ENCODE measurements around the gene SLC22A15. TPM values are rescaled to one million over a fixed set of nuclear protein-coding genes. Genes with fewer than 3 reads are reported as not detected.
A peak's percentile ranks its signal among the peaks of the same experiment; 100 is the strongest.
"Not testable (repeated sequence)": the region's sequence is repeated elsewhere in the genome, so short reads cannot be mapped to it uniquely, and the experiment has no call there.

Gene SLC22A15
- total and polyA plus RNA-seq, 4 donors, result 5.3 to 16.4 (median 10.7) TPM

DNA sequence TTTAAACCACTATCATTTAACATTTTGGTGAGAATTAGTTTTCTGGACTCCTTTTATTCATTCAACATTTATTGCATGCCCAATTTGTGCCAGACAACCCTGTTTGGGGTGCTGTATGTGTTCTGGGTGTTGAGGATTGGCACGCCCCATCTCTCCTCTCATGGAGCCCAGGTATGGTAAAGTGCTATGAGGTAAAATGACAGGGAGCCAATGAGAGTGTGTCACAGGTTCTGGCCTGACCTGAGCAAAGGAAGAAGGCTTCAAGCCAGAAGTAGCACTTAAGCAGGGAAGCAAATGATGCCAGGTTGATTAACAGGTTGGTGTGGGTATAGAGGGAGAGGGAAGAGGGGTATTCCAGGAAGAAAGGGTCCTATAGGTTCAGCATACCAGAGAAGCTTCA is 21.1 kb upstream of the SLC22A15 start:
- no peak for ATAC-seq (ENCODE audit: insufficient read depth, low FRiP score)
- TF ChIP-seq, protein P1, sequence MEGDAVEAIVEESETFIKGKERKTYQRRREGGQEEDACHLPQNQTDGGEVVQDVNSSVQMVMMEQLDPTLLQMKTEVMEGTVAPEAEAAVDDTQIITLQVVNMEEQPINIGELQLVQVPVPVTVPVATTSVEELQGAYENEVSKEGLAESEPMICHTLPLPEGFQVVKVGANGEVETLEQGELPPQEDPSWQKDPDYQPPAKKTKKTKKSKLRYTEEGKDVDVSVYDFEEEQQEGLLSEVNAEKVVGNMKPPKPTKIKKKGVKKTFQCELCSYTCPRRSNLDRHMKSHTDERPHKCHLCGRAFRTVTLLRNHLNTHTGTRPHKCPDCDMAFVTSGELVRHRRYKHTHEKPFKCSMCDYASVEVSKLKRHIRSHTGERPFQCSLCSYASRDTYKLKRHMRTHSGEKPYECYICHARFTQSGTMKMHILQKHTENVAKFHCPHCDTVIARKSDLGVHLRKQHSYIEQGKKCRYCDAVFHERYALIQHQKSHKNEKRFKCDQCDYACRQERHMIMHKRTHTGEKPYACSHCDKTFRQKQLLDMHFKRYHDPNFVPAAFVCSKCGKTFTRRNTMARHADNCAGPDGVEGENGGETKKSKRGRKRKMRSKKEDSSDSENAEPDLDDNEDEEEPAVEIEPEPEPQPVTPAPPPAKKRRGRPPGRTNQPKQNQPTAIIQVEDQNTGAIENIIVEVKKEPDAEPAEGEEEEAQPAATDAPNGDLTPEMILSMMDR (IDR thresholded peaks at IDR 0.05; ENCODE audit: control extremely low read depth, extremely low read depth), result no peak
- 78 to 92% methylated on average over 1 of the region's 1 CpG for WGBS, 2 donors
- no peaks in the 10 kb centered on the region for H3K36me3 ChIP-seq (ENCODE audit: control insufficient read depth in 4 of 4, insufficient read depth in 4 of 4, low read length in 4 of 4)
- peaks cover 0 to 1% (median 0%) of the 10 kb centered on the region in 5 donors for H3K4me1 ChIP-seq (ENCODE audit: control insufficient read depth in 5 of 5, insufficient read depth in 5 of 5, low read length in 5 of 5)
- H3K4me3 ChIP-seq, result no peak overlapping the region
- no peaks in the 10 kb centered on the region for H3K27me3 ChIP-seq (ENCODE audit: control insufficient read depth in 3 of 3, insufficient read depth in 3 of 3, low read length in 2 of 3)
- H3K27ac ChIP-seq (ENCODE audit: low read depth in 1 of 2, low read length in 1 of 2), result no peak overlapping the region
- DNase-seq, result no peak
- no peak overlapping the region for H3K9ac ChIP-seq (ENCODE audit: insufficient read depth in 1 of 2, low read length in 2 of 2)
- no peaks in the 10 kb centered on the region for H3K9me3 ChIP-seq (ENCODE audit: control insufficient read depth in 4 of 4, insufficient read depth in 3 of 4, low read length in 3 of 4)

DNA sequence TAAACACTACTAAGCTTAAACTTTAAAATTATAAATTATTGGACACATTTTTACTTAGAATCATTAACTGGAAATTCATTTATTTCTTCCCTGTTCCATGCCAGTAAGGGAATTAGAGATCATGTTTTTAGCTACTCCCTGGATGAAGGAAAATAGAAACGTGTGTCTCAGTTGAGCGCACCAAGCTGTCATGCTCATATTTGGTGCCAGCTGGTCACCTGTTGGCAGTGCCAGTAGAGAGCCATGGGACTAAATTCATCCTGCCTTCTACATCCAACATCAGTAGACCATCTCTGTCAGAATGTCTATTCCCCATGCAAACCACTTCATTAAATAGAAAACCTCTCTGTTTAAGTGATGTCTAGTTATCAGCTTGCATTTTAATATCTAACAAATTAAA is 17.4 kb upstream of the SLC22A15 start:
- 87 to 95% methylated on average over 2 of the region's 2 CpGs for WGBS, 2 donors
- Histone ChIP-seq H3K4me1 (ENCODE audit: control insufficient read depth in 5 of 5, insufficient read depth in 5 of 5, low read length in 5 of 5) (no peaks in the 10 kb centered on the region), H3K27me3 (ENCODE audit: control insufficient read depth in 3 of 3, insufficient read depth in 3 of 3, low read length in 2 of 3) (no peaks in the 10 kb centered on the region), H3K9me3 (ENCODE audit: control insufficient read depth in 4 of 4, insufficient read depth in 3 of 4, low read length in 3 of 4) (no peaks in the 10 kb centered on the region), H3K36me3 (ENCODE audit: control insufficient read depth in 4 of 4, insufficient read depth in 4 of 4, low read length in 4 of 4) (no peaks in the 10 kb centered on the region), H3K9ac (ENCODE audit: insufficient read depth in 1 of 2, low read length in 2 of 2) (no peak overlapping the region), H3K27ac (ENCODE audit: low read depth in 1 of 2, low read length in 1 of 2) (no peak overlapping the region), H3K4me3 (no peak overlapping the region)
- no peak for DNase-seq
- no peak for ATAC-seq (ENCODE audit: insufficient read depth, low FRiP score)
- TF ChIP-seq, protein P1 (IDR thresholded peaks at IDR 0.05; ENCODE audit: control extremely low read depth, extremely low read depth), result no peak

DNA sequence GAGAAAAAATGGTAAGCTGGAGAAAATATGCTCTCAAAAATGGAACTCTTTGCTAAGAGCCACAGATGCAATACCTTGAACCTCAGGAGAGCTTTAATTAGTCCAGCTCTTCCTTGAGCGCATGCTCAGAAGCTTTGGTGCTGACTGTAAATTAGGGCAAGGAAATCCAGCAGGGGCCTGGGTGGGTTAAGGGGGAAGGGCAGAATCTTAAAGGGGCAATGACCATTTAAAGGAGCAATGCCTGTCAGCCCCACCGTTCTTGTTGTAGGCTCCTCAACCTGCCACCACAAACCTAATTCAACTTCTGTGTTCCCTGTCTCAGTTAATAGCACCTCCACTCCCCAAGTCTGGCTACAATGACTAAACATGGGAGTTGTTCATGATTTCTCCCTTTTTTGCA is 6.8 kb upstream of the SLC22A15 start:
- no peaks in the 10 kb centered on the region for H3K4me1 ChIP-seq (ENCODE audit: control insufficient read depth in 5 of 5, insufficient read depth in 5 of 5, low read length in 5 of 5)
- ATAC-seq (ENCODE audit: insufficient read depth, low FRiP score) (no peak), DNase-seq (peak in 1 of 3 donors; percentile 13)
- H3K36me3 ChIP-seq (ENCODE audit: control insufficient read depth in 4 of 4, insufficient read depth in 4 of 4, low read length in 4 of 4), result no peaks in the 10 kb centered on the region
- H3K9ac ChIP-seq (ENCODE audit: insufficient read depth in 1 of 2, low read length in 2 of 2), result no peak overlapping the region
- H3K4me3 ChIP-seq, result no peak overlapping the region
- no peak overlapping the region for H3K27ac ChIP-seq (ENCODE audit: low read depth in 1 of 2, low read length in 1 of 2)
- no peaks in the 10 kb centered on the region for H3K27me3 ChIP-seq (ENCODE audit: control insufficient read depth in 3 of 3, insufficient read depth in 3 of 3, low read length in 2 of 3)
- TF ChIP-seq, protein P1 (IDR thresholded peaks at IDR 0.05; ENCODE audit: control extremely low read depth, extremely low read depth), result no peak
- 9 to 40% methylated on average over 2 of the region's 2 CpGs for WGBS, 2 donors
- no peaks in the 10 kb centered on the region for H3K9me3 ChIP-seq (ENCODE audit: control insufficient read depth in 4 of 4, insufficient read depth in 3 of 4, low read length in 3 of 4)

DNA sequence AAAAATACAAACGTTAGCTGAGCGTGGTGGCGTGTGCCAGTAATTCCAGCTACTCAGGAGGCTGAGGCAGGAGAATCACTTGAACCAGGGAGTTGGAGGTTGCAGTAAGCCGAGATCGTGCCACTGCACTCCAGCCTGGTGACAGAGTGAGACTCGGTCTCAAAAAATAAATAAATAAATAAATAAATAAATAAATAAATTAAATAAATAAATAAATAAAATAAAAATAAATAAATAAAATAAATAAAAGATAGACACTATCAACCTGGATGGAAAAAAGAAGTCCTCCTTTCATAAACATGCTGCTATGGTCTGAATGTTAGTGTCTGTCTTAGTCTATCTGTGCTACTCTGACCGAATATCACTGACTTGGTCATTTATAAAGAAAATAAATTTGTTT is 4.5 kb upstream of the SLC22A15 start:
- H3K27me3 ChIP-seq (ENCODE audit: control insufficient read depth in 3 of 3, insufficient read depth in 3 of 3, low read length in 2 of 3); H3K36me3 ChIP-seq (ENCODE audit: control insufficient read depth in 4 of 4, insufficient read depth in 4 of 4, low read length in 4 of 4); H3K4me1 ChIP-seq (ENCODE audit: control insufficient read depth in 5 of 5, insufficient read depth in 5 of 5, low read length in 5 of 5); ATAC-seq (ENCODE audit: insufficient read depth, low FRiP score); H3K27ac ChIP-seq (ENCODE audit: low read depth in 1 of 2, low read length in 1 of 2); H3K9ac ChIP-seq (ENCODE audit: insufficient read depth in 1 of 2, low read length in 2 of 2); H3K4me3 ChIP-seq; H3K9me3 ChIP-seq (ENCODE audit: control insufficient read depth in 4 of 4, insufficient read depth in 3 of 4, low read length in 3 of 4); DNase-seq: not testable (repeated sequence)
- WGBS, 2 donors, result 96 to 99% methylated on average over 7 of the region's 7 CpGs
